Motor neuron (in vitro differentiated cells): ENCODE results near the gene PFN1. TPM values are rescaled to one million over a fixed set of nuclear protein-coding genes. Genes with fewer than 3 reads are reported as not detected.

Experiments used
- ATAC-seq, 8 experiments: fragments of 200-7000 bp; cut with Tn5 transposase; replicated peaks in 6 of 8; 2 replicates each; pipeline ENCODE4 v1.8.0; 2021; ENCODE audit warnings: mild to moderate bottlenecking in 8 of 8, moderate library complexity in 8 of 8
- H3K27ac ChIP-seq, 2 donors: fragments of 250-450 bp; sonication (Bioruptor Pico); 2 replicates each; pipeline ENCODE4 v1.9.0; 2021; ENCODE audit warnings: antibody characterized with exemption in 2 of 2, mild to moderate bottlenecking in 2 of 2, moderate library complexity in 1 of 2
- H3K4me1 ChIP-seq, 2 donors: fragments of 250-450 bp; sonication (Bioruptor Pico); replicated peaks in 1 of 2; 2 replicates each; pipeline ENCODE4 v1.6.1; 2021; ENCODE audit warnings: antibody characterized with exemption in 2 of 2, mild to moderate bottlenecking in 2 of 2, moderate library complexity in 1 of 2
- H3K4me3 ChIP-seq, 5 donors: fragments of 250-450 bp; sonication (Bioruptor Pico); 2 replicates each; pipeline ENCODE4 v1.9.0; 2021; ENCODE audit warnings: antibody characterized with exemption in 5 of 5, mild to moderate bottlenecking in 5 of 5, moderate library complexity in 4 of 5
- WGBS, 10 experiments: fragments of 450-650 bp; shearing (Covaris generic); methylation state at CpG; one replicate each; pipeline ENCODE4 v1.0.0; 2022; 5-methylcytosine and 5-hydroxymethylcytosine counted together
- in situ Hi-C, 9 experiments: fragments of 400-800 bp; cut with MboI; loops; one replicate each; pipeline ENCODE4 v1.15.0; 2021; ENCODE audit warnings: low sequenced_read_pairs in 9 of 9, low pct_unique_long_range_greater_than_20kb in 2 of 9; ENCODE audit not compliant: unreplicated experiment in 9 of 9
- total RNA-seq, 8 experiments: library from RNA; unstranded; fragments of 300-600 nt; gene quantifications; 2 replicates each; pipeline versions ENCODE4 v1.2.3 to v1.2.4, GENCODE V29; 2022

Gene PFN1
- total RNA-seq = 100 to 1,000 TPM; 143 to 541 (median 257) TPM

DNA sequence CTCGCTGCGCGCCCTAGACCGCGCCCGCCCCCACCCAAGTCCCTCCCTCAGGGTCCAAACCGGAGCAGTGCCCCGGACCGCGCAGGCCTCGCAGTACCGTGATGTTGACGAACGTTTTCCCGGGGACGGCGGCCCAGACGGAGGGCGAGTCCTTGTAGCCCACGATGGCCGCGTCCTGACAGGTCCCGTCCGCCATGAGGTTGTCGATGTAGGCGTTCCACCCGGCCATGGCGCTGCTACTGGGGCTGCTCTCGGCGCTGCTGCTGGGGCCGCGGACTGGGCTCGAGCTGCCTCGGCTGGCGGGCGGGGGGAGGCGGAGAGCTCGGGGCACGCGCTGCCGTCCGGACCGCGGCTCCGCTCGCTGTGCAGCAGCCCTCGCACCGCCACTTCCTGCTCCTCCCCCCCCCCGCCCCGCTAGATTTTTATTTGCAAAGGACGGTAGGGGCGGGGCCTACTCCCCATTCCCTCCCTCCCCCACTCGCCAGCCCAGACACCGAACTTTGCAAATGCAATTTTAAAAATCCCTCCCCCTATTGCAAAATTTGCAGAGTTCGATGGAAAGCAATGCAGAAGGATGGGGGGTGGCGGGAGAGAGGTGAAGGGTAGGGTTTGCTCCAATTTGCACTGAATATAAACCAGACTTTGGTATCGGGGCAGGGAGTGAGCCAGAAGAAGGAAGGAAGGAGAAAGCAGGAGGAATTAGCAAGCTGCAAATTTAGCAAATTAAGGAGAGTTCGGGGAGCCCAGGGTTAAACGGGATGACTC lies at the start of gene PFN1:
Gene PFN1, minus strand, starts transcription at position 365 of the 765 bp plus-strand sequence. Its CDS starts 136 bp downstream, at position 229.
- in situ Hi-C loops = no loop called here
- ATAC-seq = peak; percentile 14 to 57 (median 43)
- H3K27ac ChIP-seq = peak within 1 kb of the TSS; percentile 94 to 95
- H3K4me3 ChIP-seq = peak within 1 kb of the TSS; percentile 63 to 94 (median 90)
- WGBS, 10 experiments = 0 to 4% (median 0%) methylated on average over 1 to 4 of the region's 59 CpGs; no CpG with 5 or more reads in 5 of the 10 experiments
- H3K4me1 ChIP-seq = peaks cover 31 to 32% of the 10 kb centered on the region in 2 donors

DNA sequence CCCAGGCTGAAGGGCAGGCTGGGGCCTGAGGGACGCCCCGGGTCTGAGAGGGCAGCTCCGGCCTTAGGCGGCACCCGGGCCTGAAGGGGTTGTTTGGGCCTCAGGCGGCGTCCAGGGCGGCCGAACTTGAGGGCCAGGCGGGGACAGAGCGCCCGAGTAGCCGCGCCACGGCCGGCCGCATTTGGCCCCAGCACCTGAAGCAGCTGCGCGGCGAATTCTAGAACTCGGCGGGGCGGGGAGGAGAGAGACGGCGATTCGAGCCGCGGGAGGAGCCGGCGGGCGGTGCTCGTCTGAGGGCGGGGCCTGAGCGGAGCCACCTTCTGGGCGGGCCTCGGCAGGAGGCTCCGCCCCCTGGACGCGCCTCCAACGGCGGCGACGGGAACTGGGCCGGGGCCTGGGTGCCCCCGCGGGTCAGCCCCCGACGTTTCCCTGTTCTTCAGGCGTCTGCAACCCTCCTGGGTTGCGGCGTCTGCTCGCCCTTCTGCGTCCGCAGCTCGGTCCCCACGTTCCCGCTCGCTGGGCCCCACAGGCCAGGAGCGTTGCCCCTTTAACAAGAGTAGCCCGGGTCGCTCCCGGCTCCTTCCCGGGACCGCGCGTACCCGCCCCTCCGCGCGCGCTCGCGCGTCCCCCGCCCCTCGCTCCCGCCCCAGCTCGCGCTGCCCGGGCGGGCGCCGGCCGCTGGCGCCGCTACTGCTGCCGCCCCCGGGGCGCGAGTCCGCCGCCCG lies 49.1 kb upstream of the PFN1 start, which contains the start of the genes INCA1 and KIF1C:
Gene INCA1, minus strand, starts transcription at position 221 of the 725 bp plus-strand sequence. CDS start 3,085 bp downstream, outside the sequence.
Gene KIF1C, plus strand, starts transcription at position 649 of the 725 bp plus-strand sequence. CDS start 2,297 bp downstream, outside the sequence.
- ATAC-seq = peak; percentile 83 to 90 (median 89)
- H3K4me3 ChIP-seq = peak within 1 kb of the TSS; percentile 63 to 85 (median 75)
- in situ Hi-C loops = no loop called here
- WGBS, 10 experiments = 0% methylated on average over 1 to 2 of the region's 93 CpGs; no CpG with 5 or more reads in 8 of the 10 experiments
- H3K4me1 ChIP-seq = peaks cover 12 to 18% of the 10 kb centered on the region in 2 donors
- H3K27ac ChIP-seq = peak within 1 kb of the TSS; percentile 90

DNA sequence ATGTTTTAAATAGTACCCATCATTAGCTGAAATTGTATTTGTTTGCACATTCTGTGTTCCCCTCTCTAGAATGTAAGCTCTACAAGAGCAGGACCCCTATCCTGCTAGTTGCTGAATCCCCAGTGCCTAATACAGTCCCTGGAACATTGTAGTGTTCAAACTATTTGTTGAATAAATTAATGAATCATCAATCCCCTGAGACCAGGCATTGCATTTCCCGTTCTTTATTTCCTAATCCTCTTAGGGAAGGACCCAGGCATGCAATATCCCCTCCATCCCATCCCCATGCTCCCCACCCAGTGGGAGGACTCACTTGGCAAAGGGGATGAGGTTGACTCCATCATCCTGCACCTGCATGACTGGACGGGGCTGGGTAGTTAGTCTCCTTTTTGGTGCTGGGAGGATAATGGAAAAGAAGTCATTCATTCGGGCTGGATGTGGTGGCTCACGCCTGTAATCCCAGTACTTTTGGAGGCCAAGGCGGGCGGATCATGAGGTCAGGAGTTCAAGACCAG lies 45.8 kb upstream of the PFN1 start:
- ATAC-seq = no peak
- Histone ChIP-seq H3K4me1 (peaks cover 5 to 12% of the 10 kb centered on the region in 2 donors), H3K27ac (no peak overlapping the region), H3K4me3 (no peak overlapping the region)
- 71 to 100% (median 91%) methylated on average over 1 to 4 of the region's 6 CpGs; no CpG with 5 or more reads in 6 of the 10 experiments for WGBS, 10 experiments
- in situ Hi-C loops = no loop called here

DNA sequence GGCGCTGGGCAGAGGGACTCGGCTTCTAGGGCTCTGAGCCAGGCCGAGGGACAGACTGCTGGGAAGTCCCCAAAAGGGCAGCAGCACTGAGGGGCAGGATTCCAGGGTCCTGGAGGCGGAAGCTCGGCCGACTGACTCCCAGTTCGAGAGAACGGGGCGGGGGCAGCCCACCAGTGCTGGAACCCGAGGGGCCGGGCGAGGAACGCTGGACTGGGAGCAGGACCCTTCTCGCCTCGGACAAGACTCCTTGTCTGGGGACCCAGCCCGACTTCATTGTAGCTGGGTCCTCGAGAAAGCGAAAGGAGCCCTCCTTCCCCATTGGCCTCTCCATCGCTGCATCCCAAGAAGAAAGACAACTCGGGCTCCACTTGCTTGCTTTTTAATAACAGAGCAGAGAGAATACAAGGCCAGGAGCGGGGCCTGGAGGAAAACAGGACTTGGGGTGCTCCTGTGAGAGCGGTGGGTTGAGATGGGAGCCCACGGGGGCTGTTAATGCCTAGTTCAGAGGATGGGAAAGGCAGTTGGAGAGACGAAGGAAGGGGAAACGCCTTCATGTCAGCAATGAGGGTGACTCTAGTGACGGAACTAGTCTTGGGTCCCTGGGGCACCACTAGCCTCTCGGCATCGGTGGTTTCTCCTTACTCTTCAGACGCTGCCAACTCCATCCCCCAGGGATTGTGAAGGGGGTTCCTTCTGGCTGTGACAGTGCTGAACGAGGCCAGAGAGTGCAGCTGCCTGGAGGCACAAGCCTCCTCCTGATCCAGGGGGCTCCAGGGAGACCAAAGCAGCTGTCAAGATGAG lies 39.6 kb upstream of the PFN1 start:
- Histone ChIP-seq H3K27ac (peak overlapping the region; percentile 57 to 79), H3K4me3 (peak overlapping the region; percentile 61 to 98 (median 64)), H3K4me1 (peaks cover 11 to 16% of the 10 kb centered on the region in 2 donors)
- peak in 3 of 8 experiments; percentile 1 to 26 (median 20) for ATAC-seq
- WGBS, 10 experiments = 0 to 40% (median 6%) methylated on average over 1 to 9 of the region's 30 CpGs; no CpG with 5 or more reads in 1 of the 10 experiments
- in situ Hi-C loops = no loop called here

GRCh38 chr17:4986951-4987766 lies 38.8 kb upstream of the PFN1 start, which contains the start of gene CAMTA2:
Gene CAMTA2, minus strand, starts transcription at chr17:4987675. Its CDS starts 1,453 bp downstream, at chr17:4986222.
- WGBS, 10 experiments = 0 to 5% (median 1%) methylated on average over 2 to 18 of the region's 78 CpGs; no CpG with 5 or more reads in 6 of the 10 experiments
- Histone ChIP-seq H3K4me3 (peak within 1 kb of the TSS; percentile 61 to 98 (median 64)), H3K4me1 (peaks cover 11 to 16% of the 10 kb centered on the region in 2 donors), H3K27ac (peak within 1 kb of the TSS; percentile 57 to 79)
- ATAC-seq = peak; percentile 80 to 90 (median 88)
- in situ Hi-C loops = no loop called here

- H3K4me1 ChIP-seq = peaks cover 11 to 16% of the 10 kb centered on the region in 2 donors
- peak in 2 of 8 experiments; percentile 3 to 6 for ATAC-seq
- H3K27ac ChIP-seq = peak overlapping the region; percentile 57 to 79
- in situ Hi-C loops = no loop called here
- peak overlapping the region; percentile 61 to 98 (median 64) for H3K4me3 ChIP-seq
- 20 to 72% (median 40%) methylated on average over 1 to 5 of the region's 5 CpGs; no CpG with 5 or more reads in 7 of the 10 experiments for WGBS, 10 experiments
These were observed 38.1 kb upstream of the PFN1 start for GRCh38 chr17:4986403-4986802.

- ATAC-seq = no peak
- WGBS, 10 experiments = 0 to 100% (median 92%) methylated on average over 1 to 4 of the region's 5 CpGs; no CpG with 5 or more reads in 4 of the 10 experiments
- in situ Hi-C loops = no loop called here
- no peak overlapping the region for H3K4me3 ChIP-seq
- no peak overlapping the region for H3K27ac ChIP-seq
- peaks cover 0 to 7% of the 10 kb centered on the region in 2 donors for H3K4me1 ChIP-seq
These were observed 34.0 kb upstream of the PFN1 start for GRCh38 chr17:4982305-4982704.

DNA sequence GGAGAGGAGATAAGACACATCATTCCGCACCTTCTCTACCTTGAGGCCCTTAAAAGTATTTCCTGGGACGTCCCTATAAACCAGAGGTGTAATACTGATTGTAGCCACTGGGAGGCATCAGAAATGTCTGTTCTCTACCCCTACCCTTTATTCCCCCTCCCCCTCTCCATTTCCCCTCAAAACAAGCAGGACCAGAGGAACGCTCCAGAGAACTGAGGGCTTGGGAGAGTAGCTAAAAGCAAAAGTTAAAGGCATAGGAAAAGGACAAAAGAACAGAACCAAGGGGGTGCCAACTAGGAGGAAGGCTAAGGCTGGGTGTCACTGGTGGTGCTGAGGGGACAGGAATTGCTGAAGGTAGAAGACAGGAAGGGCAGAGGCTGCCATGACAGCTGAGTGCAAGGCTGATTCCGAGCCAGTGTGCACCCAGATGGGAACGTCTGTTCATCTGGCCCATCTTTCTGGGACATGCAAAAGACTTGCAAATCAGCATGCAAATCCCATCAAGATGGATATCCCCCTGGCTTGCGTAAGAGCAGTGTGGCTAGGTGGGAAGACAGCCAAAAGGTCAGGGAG lies 32.4 kb upstream of the PFN1 start:
- peak; percentile 39 to 96 (median 56) for ATAC-seq
- no peaks in the 10 kb centered on the region for H3K4me1 ChIP-seq
- no peak overlapping the region for H3K4me3 ChIP-seq
- H3K27ac ChIP-seq = no peak overlapping the region
- in situ Hi-C loops = no loop called here
- 0 to 100% (median 21%) methylated on average over 1 to 3 of the region's 6 CpGs; no CpG with 5 or more reads in 5 of the 10 experiments for WGBS, 10 experiments

DNA sequence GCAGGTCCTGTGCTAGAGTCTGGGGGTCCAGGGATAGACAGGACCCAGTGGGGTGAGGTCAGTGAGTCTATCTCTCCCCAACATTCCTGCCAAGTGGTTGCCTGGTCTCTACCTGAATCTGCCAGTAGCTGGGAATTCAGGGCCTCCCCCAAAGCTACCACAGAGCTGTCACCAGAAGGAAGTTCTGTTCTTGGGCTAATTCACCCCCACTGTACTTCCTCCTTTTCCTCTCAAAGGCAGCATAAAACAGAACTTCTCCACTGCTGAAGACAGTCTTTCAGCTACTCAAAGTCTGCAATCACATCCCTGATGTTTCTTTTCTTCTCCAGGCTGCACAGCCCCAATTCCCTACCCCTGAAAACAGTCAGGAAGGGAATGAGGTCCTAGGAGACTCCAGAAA lies 30.4 kb upstream of the PFN1 start:
- ATAC-seq = no peak
- in situ Hi-C loops = no loop called here
- Histone ChIP-seq H3K4me1 (no peaks in the 10 kb centered on the region), H3K4me3 (no peak overlapping the region), H3K27ac (no peak overlapping the region)

- H3K27ac ChIP-seq = no peak overlapping the region
- 82 to 100% (median 90%) methylated on average over 1 to 3 of the region's 9 CpGs; no CpG with 5 or more reads in 7 of the 10 experiments for WGBS, 10 experiments
- no peak for ATAC-seq
These were observed 25.9 kb upstream of the PFN1 start for GRCh38 chr17:4974115-4974670.

More at GRCh38 chr17:4974115-4974670, 25.9 kb upstream of the PFN1 start:
- no peak overlapping the region for H3K4me3 ChIP-seq
- peaks cover 9 to 10% of the 10 kb centered on the region in 2 donors for H3K4me1 ChIP-seq
- in situ Hi-C loops = loop anchor here in 1 of 9 experiments (25.0 kb wide), 1 partner anchor 88 kb away; no protein-coding TSS in a partner anchor
